D721Med (cell line): Measurements from ENCODE around the gene RNF113B.
A peak's percentile ranks its signal among the peaks of the same experiment; 100 is the strongest.

ENCODE experiments used
- DNase-seq: peaks from one replicate; pipeline ENCODE4 v3.0.0; 2011; ENCODE audit warnings: low spot score; ENCODE audit not compliant: insufficient read length
- FAIRE-seq: peaks from 2 replicates; lab custom pipeline; 2011; peaks lifted over from hg19 to GRCh38; lab: Jason Lieb, UNC
- CTCF ChIP-seq: IDR thresholded peaks from 2 replicates; pipeline ENCODE4 v1.5.1; 2012; ENCODE audit warnings: mild to moderate bottlenecking, control low read depth; ENCODE audit not compliant: insufficient read depth; ENCODE audit errors: missing control alignments

The RNF113B gene

GRCh38 chr13:98150832-98151479, 26.1 kb downstream of the RNF113B start:
- peak; percentile 68 for FAIRE-seq

GRCh38 chr13:98147521-98147920, 29.5 kb downstream of the RNF113B start:
- DNase-seq (no peak), FAIRE-seq (no peak)
- TF ChIP-seq CTCF, result no peak

More at GRCh38 chr13:98150832-98151479, 26.1 kb downstream of the RNF113B start:
- no peak for DNase-seq
- TF ChIP-seq CTCF, result no peak

GRCh38 chr13:98144801-98145350, 32.2 kb downstream of the RNF113B start:
- no peak for FAIRE-seq
- no peak for TF ChIP-seq CTCF
- no peak for DNase-seq

GRCh38 chr13:98144027-98144741, 32.9 kb downstream of the RNF113B start:
- TF ChIP-seq CTCF, result no peak
- DNase-seq (no peak), FAIRE-seq (no peak)

- FAIRE-seq, result no peak
- TF ChIP-seq CTCF, result no peak
- no peak for DNase-seq
Observed at GRCh38 chr13:98143601-98144026, 33.5 kb downstream of the RNF113B start.

- FAIRE-seq (no peak), DNase-seq (no peak)
- no peak for TF ChIP-seq CTCF
Observed at GRCh38 chr13:98143157-98143553, 33.9 kb downstream of the RNF113B start.
